Measurements from ENCODE around the gene FRMPD1.
"Not testable (repeated sequence)": the region's sequence is repeated elsewhere in the genome, so short reads cannot be mapped to it uniquely, and the experiment has no call there.

Gene FRMPD1

GRCh38 chr9:37650873-37651768 is at the start of gene FRMPD1:
Gene FRMPD1, plus strand, starts transcription at chr9:37650954. Its CDS starts 41,688 bp downstream, at chr9:37692642.
- DNase-seq (ENCODE audit: low read depth, low spot score): peak; percentile 69

- not testable (repeated sequence) for DNase-seq (ENCODE audit: low read depth, low spot score)
Measured at GRCh38 chr9:37602061-37602460, 48.7 kb upstream of the FRMPD1 start.

GRCh38 chr9:37602817-37603216 is 47.9 kb upstream of the FRMPD1 start:
- no peak for DNase-seq (ENCODE audit: low read depth, low spot score)

GRCh38 chr9:37604296-37604695 is 46.5 kb upstream of the FRMPD1 start:
- no peak for DNase-seq (ENCODE audit: low read depth, low spot score)

GRCh38 chr9:37608250-37608649 is 42.5 kb upstream of the FRMPD1 start:
- DNase-seq (ENCODE audit: low read depth, low spot score): no peak

- no peak for DNase-seq (ENCODE audit: low read depth, low spot score)
Measured at GRCh38 chr9:37609735-37610397, 40.9 kb upstream of the FRMPD1 start.

- DNase-seq (ENCODE audit: low read depth, low spot score): no peak
Measured at GRCh38 chr9:37611014-37611413, 39.7 kb upstream of the FRMPD1 start.

- no peak for DNase-seq (ENCODE audit: low read depth, low spot score)
Measured at GRCh38 chr9:37611961-37612360, 38.8 kb upstream of the FRMPD1 start.

- no peak for DNase-seq (ENCODE audit: low read depth, low spot score)
Measured at GRCh38 chr9:37617161-37617560, 33.6 kb upstream of the FRMPD1 start.

- DNase-seq (ENCODE audit: low read depth, low spot score): peak; percentile 28
Measured at GRCh38 chr9:37617832-37618231, 32.9 kb upstream of the FRMPD1 start.

- no peak for DNase-seq (ENCODE audit: low read depth, low spot score)
Measured at GRCh38 chr9:37618817-37619216, 31.9 kb upstream of the FRMPD1 start.

- no peak for DNase-seq (ENCODE audit: low read depth, low spot score)
Measured at GRCh38 chr9:37619806-37620205, 30.9 kb upstream of the FRMPD1 start.

GRCh38 chr9:37620396-37620795 is 30.4 kb upstream of the FRMPD1 start:
- no peak for DNase-seq (ENCODE audit: low read depth, low spot score)

GRCh38 chr9:37621273-37622121 is 29.3 kb upstream of the FRMPD1 start:
- DNase-seq (ENCODE audit: low read depth, low spot score): no peak

- DNase-seq (ENCODE audit: low read depth, low spot score): no peak
Measured at GRCh38 chr9:37622462-37622861, 28.3 kb upstream of the FRMPD1 start.

- DNase-seq (ENCODE audit: low read depth, low spot score): no peak
Measured at GRCh38 chr9:37623267-37623666, 27.5 kb upstream of the FRMPD1 start.

GRCh38 chr9:37624073-37624472 is 26.7 kb upstream of the FRMPD1 start:
- no peak for DNase-seq (ENCODE audit: low read depth, low spot score)

- DNase-seq (ENCODE audit: low read depth, low spot score): no peak
Measured at GRCh38 chr9:37625036-37625757, 25.6 kb upstream of the FRMPD1 start.

GRCh38 chr9:37625758-37626147 is 25.0 kb upstream of the FRMPD1 start:
- DNase-seq (ENCODE audit: low read depth, low spot score): no peak

- no peak for DNase-seq (ENCODE audit: low read depth, low spot score)
Measured at GRCh38 chr9:37626708-37627292, 24.0 kb upstream of the FRMPD1 start.

- no peak for DNase-seq (ENCODE audit: low read depth, low spot score)
Measured at GRCh38 chr9:37632479-37632878, 18.3 kb upstream of the FRMPD1 start.
